HG02571 (cell line): ENCODE measurements around the gene XXYLT1.

ENCODE experiments used
- ATAC-seq: cut with Tn5 transposase; IDR thresholded peaks from one replicate; pipeline ENCODE4 v1.9.1; 2021; ENCODE audit warnings: mild to moderate bottlenecking, moderate library complexity; ENCODE audit not compliant: unreplicated experiment

The XXYLT1 gene

DNA sequence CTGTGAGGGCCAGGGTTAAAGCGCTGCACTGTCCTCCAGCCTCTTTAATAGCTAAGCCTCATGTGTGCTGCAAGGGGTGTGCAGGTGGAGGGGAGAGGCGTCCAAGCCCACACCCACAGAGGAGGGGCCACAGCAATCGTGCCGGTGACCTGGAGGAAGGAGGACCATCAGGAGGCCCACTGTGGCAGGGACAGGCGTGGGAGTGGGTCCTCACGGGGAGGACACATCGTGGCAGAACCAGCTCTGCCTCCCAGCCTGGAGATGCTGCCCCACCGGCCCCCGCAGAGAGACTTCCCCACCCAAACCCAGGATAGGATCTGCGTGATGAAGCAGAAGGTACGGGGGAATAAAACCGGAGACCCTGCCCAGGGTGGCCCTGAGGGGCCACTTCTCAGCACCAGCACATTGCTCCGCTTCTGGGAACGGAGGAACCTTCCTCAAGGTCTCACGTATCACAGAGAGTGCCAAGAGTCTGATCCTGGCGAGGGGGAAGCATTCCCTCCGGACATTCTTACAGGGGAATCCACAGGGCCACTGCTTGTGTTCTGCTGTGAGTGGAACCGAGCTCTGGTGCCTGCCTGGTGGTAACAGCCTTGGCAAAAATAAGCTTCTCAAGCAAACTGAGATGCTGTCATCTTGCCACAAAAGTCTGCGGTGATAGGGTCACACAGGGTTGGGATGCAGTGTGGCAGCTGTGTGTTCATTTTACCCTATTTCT lies 199.8 kb downstream of the XXYLT1 start:
- no peak for ATAC-seq

DNA sequence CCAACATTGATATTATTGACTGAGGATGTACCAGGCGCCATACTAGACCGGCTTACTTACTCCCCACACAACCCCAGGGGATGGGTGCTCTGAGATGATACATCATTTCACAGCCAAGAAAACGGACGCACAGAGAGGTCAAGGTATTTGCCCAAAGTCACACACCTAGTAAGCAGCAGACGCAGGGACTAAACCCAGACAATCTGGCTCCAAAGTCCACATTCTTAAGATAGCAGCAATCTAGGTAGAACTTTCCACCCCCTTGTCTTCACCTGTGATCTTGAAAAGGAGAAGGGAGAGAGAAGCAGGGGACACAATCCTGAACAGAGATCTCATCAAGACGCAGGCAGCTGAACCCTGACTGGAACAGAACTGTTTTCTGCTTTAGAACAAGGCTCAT lies 200.6 kb downstream of the XXYLT1 start:
- ATAC-seq: no peak

DNA sequence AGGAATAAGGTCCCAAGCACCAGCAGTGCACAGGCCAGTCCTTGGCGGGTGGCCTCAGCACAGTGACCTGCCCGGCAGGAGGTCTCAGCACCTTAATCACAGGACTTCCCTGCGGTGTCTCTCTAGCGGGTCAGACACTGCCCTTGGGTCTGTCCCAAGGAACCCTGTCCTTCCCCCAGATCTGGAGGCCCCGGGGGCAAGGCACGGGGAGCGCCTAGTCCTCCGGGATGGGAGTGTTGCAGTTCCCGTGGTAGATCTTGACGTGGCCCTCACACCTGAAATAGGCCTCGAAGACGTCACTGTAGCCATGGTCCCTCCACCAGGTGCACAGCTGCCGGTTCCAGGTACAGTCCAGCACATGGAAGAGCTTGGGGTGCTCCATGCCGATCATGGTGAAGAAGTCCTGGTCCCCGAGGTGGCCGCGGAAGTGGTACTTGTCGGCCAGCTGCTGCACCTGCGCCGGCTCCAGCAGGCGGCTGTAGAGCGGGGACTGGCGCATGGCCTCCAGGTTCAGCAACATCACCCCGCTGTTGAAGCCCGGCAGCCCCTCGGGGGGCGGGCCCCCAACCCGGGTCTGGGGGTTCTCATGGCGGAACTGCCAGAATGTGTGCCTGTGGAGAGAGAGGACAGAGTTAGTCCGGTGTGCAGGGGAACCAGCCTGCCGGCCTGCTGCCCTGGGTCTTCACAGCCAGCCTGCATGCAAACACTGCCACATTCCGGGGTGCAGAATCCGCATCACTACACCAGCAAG lies 201.3 kb downstream of the XXYLT1 start:
- ATAC-seq: no peak

DNA sequence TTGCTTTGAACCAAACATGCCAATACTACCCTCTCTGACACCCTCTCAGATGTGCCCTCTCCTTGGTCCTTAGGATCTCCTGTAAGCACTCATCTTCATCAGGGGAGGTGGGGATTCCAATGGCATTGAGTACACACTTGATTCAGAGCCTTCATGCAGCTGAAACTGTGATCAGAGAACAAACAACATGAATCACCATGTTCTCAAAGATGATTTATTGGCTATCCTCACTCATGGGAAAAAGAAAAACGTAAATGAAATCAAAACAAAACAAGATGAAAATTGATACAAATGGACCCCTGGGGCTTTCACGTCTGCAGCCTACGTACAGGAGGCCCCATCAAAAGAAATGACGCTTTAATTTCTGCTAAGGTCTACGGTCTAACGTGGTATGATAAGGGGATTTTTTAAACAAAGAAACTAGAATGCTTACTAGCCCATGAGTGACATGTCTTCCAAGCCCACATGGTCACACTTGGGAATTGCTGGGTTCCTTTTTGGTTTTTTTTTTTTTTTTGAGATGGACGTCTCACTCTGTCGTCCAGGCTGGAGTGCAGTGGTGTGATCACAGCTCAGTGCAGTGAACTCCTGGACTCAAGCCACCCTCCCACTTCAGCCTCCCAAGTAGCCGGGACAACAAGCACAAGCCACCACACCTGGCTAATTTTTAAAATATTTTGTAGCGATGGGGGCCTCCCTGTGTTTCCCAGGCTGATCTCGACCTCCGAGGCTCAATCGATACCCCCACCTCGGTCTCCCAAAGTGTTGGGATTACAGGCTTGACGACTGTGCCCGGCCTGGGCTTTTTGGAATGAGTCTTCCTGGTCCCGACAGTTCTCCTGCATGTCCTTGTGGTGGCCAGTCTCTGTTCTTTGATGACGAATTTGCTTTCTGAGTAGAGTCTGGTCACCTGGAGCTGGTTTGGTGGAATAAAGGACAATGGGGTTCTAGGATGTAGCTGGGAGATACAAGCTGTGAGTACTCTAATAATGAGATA lies 202.6 kb downstream of the XXYLT1 start:
- no peak for ATAC-seq

DNA sequence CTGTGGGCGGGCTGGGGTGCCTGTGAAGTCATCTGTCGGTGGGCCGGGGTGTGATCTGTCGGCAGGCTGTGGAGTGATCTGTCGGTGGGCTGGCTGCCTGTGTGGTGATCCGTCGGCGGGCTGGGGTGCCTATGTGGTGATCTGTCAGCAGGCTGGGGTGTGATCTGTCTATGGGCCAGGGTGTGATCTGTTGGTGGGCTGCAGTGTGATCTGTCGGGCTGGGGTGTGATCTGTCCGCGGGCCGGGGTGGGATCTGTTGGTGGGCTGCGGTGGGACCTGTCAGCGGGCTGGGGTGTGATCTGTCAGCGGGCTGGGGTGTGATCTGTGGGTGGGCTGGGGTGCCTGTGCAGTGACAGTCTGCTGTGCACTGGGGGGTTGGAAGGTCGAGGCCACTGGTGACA lies 204.5 kb downstream of the XXYLT1 start:
- ATAC-seq: no peak

DNA sequence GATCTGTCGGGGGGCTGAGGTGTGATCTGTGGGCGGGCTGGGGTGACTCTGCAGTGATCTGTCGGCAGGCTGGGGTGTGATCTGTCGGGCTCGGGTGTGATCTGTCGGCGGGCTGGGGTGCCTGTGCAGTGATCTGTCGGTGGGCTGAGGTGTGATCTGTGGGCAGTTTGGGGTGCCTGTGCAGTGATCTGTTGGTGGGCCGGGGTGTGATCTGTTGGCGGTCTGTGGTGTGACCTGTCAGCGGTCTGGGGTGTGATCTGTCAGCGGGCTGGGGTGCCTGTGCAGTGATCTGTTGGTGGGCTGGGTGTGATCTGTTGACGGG lies 205.1 kb downstream of the XXYLT1 start:
- ATAC-seq: no peak

DNA sequence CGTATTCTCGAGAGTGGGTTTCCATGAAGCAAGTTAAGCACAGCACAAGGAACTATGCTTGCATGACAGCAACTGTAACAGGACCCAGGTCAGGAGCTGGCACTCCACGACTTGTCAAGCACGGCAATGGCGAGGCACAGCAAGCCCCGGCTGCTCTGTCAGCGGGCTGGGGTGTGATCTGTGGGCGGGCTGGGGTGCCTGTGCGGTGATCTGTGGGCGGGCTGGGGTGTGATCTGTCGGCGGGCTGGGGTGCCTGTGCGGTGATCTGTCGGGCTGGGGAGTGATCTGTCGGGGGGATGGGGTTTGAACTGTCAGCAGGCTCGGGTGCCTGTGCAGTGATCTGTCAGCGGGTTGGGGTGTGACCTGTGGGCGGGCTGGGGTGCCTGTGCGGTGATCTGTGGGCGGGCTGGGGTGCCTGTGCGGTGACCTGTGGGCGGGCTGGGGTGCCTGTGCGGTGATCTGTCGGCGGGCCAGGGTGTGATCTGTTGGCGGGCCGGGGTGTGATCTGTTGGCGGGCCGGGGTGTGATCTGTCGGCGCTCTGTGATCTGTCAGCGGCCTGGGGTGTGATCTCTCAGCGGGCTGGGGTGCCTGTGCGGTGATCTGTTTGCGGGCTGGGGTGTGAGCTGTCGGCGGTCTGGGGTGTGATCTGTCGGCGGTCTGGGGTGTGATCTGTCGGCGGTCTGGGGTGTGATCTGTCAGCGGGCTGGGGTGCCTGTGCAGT lies 205.7 kb downstream of the XXYLT1 start:
- ATAC-seq: no peak

DNA sequence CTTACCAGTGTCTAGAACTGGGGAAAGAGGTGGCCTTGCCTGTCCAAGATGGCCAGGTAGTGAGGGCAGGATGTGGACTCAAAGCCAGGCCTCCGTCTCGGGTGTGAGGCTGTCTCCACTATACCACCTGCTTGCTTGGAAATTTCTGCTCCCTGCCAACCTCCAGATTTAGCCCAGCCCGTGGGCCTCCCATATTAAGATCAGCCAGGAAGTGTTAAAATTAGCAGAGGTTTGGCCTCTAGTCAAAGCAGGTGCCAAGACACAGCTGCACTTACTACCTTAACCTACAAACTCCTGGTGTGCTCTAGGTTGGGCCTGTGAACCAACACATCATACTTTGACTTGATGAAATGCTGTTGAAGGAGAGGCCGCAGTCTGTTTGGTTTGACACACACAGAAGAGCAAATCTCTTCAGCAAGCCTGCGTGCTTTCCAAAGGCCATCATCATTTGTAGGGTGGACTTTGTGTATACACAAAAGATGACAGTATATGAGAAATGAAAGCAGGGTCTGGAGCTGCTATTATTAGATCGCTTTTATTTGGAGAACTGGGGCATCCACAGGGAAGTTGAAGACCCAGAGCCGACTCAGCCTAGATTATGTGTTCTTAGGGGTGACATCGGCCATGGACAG lies 206.5 kb downstream of the XXYLT1 start:
- ATAC-seq: no peak

DNA sequence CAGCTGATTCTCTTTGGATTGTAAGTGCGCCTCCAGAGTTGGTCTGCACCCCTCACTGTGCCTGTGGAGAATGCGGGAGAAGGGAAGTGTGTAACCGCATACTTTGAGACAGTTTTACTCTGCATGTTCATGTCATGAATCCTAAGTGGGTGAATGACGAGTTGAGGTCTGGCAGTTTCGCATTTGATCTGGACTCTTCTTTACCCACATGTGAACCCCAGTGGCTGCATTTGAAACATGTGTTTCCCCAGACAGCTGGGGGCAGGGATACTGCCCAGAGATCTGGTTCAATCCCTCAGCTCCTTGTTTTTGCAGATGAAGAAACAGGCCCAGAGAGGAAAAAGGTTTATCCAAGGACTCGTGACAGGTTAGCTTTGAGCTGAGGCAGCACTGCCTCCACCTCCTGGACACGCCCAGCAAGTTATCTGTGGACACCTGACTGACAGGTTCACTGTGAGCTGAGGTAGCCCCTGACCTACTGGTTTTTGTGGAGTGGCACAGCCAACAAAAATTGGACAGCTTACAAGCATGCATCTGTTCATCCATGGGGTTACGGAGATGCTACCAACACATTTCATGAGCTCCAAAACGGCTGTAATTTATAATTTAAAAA lies 207.3 kb downstream of the XXYLT1 start:
- no peak for ATAC-seq

DNA sequence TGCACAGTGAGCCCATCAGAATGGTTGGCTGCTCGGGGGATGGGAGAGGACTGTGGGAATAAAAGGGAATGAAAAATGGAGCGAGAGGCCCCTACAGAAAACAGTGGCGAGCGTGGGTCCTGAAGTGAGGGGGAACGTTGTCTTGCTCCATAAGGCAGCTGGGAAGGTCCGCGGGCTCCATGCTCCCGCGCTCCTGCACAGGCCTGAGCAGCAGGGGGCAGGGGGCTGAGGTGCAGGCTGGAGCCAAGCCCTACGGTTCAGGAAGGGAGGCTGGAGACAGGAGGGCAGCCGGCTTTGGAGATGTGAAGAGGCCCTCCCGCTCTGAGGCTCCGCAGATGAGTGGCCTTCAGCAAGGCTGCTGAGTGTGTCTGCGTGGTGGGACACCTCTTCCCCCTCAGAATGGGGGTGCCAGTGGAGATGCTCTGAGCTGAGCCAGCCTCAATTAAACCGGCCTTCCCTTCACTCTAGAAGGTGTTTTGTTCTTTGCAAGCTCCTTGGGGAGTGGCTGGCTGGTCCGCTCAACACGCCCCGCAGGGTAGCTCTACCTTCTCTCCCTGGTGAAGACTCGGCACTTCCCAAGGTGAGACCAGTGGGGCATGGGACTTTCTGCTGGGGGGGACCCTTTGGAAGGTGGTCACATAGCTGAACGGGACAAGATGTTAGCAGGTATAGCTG lies 208.0 kb downstream of the XXYLT1 start:
- no peak for ATAC-seq

DNA sequence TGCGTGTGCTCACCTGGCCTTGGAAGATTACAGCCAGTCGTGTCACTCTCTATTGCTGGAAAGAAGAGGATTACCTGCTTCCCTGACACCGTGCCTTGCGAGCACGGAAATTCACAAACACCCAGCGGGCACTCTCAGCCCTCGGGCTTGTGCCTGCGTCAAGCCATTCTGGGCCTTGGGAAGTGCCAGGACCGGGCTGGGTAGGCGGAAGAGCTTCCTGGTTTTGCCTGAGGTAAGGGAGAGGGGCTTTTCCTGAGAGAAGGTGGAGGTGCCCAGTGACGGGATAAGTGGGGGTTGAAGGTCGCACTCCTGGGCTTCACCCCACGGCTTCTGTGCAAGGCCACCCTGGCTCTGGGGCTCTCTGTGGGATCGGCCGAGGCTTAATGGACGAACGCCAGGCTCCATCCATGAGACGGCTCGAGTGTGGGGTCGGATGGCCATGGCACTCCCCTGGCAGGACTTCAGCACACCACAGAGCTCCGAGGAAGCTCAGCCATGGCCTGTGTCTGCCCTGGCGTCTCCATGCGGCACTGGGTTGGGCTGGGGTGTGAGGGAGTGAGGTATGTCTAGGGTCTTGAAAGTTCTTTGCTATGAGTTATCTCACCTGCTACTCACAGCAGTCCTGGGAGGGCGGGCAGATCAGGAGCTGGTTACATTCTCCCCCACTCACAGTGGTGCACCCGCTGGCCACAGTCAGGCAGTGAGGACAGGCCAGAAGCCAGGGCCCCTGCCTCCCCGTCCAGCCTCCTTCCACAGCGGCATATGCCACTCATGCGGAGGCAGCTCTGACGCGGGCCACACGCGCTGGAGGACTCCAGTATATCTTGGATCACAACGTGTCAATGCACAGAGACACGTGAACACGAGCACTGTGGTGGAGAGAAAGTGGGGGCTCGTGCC lies 209.0 kb downstream of the XXYLT1 start:
- ATAC-seq: no peak

DNA sequence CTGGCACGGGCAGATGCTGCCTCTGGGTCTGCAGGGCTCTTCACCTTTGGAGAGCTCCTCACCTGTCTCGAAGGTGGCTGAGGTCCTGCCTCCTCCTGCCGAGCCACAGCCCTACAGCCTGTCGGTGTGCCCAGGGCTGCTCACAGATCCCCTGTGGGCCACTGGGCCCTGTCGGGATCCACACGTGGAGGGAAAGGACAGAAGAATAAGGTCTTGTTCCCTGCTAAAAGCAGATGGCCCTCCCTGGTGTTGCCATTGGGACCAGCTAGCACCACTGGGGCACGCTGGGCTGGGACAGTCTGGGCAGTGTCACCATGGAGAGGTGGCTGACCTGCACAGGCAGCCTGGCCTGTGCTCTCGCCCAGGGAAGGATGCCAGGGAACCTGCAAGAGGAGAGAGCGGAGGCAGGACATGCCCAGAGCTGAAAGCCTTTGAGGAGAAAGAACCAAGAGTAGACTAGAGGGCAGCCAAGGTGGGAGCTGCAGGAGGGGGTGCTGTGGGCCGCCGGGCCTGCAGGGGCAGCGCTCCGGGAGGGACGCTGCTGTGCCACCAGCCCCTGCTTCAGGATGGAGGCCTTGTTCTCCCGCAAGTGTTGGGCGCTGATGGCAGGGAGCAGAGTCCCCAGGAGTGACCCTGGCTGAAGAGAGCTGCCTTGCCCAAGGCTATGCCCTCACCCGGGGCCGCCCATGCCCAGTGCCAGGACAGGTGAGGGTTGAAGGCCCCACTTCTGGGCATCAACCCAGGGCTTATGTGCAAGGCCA lies 210.2 kb downstream of the XXYLT1 start:
- ATAC-seq: no peak

DNA sequence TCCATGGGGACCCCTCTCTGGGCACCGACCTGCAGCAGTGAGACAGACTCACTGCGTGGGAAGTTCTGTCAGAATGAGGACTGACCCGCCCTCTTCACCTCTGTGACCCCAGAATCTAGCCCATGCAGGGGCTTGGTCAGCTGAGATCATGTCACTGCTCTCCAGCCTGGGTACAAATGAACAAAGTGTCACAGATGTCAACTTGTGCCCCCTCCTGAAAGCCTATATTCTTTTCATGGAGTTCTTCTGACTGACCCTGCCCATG lies 210.8 kb downstream of the XXYLT1 start:
- ATAC-seq: no peak

DNA sequence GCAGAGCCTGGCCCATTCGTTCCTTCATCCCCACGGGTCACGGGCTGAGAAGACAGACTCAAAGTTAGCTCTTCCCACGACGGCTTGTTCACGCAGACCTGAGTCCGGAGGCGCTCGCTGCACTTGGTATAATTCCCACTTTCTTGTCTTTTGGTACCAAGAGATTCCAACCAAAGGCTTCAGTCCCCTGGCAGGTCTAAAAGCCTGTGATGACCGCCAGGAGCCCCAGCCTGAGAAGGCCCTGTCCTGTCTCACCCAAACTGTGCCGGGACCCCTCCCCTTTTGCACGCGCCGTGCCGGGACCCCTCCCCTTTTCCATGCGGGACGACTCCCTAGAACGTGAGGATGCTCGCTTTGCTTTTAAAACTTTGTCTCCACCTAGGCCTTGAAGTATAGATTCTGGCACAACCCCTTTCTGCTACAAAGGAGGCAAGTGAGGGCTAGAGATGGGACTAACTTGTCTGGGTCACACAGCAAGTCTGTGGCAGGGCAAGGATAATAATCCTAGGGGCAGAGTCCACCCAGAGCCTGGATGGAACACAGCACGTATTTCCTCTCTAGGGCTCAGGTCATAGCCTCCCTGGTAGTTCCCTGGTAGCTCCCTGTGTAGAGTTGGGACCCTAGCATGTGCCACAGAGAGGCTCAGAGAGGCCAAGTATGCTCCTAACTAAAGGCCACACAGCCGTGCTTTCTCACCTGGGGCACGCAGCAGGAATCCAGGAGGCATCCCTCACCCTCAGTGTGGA lies 211.3 kb downstream of the XXYLT1 start:
- no peak for ATAC-seq

DNA sequence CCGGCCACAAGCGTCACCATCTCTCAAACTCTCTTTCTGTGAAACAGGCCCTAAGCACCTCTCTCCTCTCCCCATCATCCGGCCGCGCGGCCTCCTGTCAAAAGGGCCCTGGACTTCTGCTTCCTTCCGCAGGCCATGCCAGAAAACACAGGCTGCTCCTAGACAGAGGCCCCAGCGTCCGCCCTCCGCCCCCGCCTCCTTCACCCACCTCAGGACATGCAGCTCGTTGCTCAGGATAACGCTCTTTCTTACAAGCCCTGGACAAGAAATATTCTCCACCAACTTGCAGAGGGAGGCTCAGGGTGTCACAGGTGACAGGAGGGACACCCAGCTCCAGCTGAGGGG lies 212.0 kb downstream of the XXYLT1 start:
- ATAC-seq: no peak

DNA sequence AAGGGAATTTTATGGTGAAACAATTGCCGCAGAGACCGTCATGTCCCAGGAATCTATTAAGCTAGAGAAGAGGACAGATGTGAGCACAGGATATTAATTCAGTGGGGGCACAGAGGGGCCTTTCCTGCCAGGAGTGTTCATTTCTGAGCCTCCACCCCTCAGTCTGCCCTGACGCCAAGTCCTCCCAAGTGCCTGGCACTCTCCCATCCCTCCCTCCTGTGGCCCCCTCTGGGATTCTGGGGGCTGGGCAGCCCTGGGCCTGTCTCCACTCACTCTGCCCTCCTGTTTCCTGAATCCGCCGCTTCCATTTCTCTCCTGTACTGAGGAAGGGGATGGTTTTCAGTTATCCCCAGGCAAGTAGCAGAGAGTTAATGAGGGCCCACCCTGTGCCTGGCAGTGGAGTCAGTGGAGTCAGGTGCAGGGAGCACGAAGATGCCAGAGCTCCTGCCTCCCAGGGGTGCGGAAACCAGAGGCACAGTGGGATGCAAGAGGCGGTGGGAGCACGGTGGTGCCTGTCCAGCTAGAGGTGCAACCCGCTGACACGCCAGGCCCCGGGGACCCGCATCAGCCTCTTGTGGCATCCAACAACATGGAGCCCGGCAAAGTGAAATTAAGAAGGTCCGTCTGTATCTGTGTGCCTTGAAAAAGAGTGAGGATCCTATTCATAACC lies 212.5 kb downstream of the XXYLT1 start:
- no peak for ATAC-seq

DNA sequence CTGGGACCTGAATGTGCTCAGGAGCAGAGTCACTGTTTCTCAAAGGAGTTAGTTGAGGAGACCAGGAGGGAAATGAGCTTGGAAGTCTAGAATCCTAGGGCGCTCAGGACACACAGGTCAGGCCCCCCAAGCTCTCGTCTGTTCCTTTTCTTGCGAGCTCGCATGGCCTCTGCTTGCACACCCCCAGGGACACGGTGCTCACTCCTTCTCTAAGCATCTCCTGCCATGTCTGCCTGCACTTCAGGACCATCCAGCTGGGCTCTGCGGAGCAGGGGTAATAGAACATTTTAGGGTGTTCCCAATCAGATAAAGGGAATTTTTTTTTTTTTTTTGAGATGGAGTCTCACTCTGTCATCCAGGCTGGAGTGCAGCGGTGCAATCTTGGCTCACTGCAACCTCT lies 213.2 kb downstream of the XXYLT1 start:
- ATAC-seq: no peak
